ENCODE measurements around the gene FLT1.
A peak's percentile ranks its signal among the peaks of the same experiment; 100 is the strongest.

The FLT1 gene

GRCh38 chr13:28409648-28410047 is 85.3 kb downstream of the FLT1 start:
- TF ChIP-seq, protein P1, sequence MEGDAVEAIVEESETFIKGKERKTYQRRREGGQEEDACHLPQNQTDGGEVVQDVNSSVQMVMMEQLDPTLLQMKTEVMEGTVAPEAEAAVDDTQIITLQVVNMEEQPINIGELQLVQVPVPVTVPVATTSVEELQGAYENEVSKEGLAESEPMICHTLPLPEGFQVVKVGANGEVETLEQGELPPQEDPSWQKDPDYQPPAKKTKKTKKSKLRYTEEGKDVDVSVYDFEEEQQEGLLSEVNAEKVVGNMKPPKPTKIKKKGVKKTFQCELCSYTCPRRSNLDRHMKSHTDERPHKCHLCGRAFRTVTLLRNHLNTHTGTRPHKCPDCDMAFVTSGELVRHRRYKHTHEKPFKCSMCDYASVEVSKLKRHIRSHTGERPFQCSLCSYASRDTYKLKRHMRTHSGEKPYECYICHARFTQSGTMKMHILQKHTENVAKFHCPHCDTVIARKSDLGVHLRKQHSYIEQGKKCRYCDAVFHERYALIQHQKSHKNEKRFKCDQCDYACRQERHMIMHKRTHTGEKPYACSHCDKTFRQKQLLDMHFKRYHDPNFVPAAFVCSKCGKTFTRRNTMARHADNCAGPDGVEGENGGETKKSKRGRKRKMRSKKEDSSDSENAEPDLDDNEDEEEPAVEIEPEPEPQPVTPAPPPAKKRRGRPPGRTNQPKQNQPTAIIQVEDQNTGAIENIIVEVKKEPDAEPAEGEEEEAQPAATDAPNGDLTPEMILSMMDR (IDR thresholded peaks at IDR 0.05) = no peak

DNA sequence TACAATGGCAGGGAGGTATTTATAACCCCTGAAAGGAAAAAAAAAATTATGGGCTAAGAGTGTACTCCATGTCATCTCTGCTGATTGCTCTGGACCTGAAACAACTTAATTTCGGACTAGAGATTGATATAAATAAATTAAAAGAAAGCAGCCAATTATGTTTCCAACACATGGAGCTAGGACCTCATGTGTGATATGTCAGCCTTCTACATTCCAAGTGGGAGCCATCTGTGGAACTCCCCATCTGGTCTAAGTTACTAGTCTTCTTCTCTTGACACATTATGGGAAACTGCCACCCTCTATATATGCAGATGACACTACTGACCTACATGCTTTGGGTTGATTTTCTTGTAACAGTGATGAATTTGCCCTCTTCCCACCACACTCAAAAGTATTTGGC is 86.1 kb downstream of the FLT1 start:
- TF ChIP-seq, protein P1 (IDR thresholded peaks at IDR 0.05) = no peak

GRCh38 chr13:28408235-28408848 is 86.6 kb downstream of the FLT1 start:
- TF ChIP-seq, protein P1 (IDR thresholded peaks at IDR 0.05) = no peak

DNA sequence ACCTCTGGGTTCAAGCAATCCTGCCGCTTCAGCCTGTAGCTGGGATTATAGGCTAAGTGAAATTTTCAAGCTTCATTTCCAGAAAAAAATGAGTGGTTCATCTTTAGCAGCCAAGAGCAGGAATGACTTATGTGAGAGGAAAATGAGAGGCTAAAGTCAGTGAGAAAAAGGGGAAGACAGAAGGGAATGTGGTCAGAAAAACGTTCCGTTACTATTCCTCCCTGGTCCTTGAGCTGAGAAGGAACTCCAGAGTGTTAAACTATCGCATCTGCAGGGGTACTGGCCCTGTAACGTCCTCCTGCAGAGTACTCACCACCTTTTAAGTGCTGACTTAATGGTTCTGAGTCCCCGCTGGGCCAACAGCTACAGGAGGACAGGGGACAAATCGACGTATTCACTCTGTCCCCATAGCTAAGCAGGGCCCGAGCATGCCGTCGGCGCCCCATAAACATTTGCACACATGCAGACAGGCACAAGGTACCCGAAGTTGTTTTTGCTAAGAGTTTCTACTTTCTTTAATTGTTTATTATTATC is 88.1 kb downstream of the FLT1 start:
- TF ChIP-seq, protein P1 (IDR thresholded peaks at IDR 0.05) = no peak

GRCh38 chr13:28402057-28402381 is 92.9 kb downstream of the FLT1 start:
- TF ChIP-seq, protein P1 (IDR thresholded peaks at IDR 0.05) = no peak

- TF ChIP-seq, protein P1 (IDR thresholded peaks at IDR 0.05) = peak; percentile 16; the same call in 1 of the 2 replicates
Observed at GRCh38 chr13:28401303-28402056, 93.4 kb downstream of the FLT1 start.

DNA sequence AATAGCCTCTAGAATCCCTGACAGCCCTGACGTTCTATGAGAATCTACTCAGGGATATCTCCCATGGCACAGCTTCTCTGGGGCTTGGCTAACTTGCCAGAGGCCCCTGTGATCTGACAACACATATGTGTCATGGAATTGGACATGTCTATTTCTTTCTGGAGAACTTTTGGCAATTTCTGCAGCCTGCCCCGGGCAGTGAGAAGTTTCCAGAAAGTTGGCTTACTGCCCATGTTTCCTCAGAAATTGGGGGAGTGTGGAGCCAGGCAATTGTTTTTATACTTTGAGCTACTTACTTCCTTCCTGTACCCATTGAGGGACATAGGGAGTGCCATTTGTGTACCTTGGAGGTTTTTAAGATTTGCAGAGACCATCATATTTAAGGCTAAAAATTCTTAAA is 98.9 kb downstream of the FLT1 start:
- TF ChIP-seq, protein P1 (IDR thresholded peaks at IDR 0.05) = no peak
